Suppressor macrophage (primary cell): ENCODE results near the gene CHST6.
"Not testable (repeated sequence)": the region's sequence is repeated elsewhere in the genome, so short reads cannot be mapped to it uniquely, and the experiment has no call there.

ENCODE experiments used
- DNase-seq, 4 experiments: peaks; one replicate each; pipeline ENCODE4 v3.0.0-alpha.2; 2020 to 2022

CHST6 gene

DNA sequence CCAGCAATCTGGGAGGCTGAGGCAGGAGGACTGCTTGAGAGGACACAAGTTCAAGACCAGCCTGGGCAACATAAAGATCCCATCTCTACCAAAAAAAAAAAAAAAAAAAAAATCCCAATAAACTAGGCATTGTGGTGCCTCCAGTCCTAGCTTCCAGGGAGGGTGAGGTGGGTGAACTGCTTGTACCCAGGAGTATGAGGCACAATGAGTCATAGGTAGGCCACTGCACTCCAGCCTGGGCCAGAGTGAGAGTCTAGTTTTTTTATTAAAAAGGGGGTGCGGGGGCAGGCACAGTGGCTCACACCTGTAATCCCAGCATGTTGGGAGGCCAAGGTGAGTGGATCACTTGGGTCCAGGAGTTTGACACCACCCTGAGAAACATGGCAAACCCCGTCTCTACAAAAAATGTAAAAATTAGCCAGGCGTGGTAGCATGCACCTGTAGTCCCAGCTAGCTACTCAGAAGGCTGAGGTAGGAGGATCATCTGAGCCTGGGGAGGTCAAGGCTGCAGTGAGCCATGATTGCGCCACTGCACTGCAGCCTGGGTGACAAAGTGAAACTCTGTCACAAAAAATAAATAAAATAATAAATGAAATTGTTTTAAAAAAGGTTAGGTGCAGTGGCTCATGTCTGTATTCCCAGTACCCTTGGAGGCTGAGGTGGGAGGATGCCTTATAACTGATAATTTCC is 7.8 kb upstream of the CHST6 start:
- no peak for DNase-seq

DNA sequence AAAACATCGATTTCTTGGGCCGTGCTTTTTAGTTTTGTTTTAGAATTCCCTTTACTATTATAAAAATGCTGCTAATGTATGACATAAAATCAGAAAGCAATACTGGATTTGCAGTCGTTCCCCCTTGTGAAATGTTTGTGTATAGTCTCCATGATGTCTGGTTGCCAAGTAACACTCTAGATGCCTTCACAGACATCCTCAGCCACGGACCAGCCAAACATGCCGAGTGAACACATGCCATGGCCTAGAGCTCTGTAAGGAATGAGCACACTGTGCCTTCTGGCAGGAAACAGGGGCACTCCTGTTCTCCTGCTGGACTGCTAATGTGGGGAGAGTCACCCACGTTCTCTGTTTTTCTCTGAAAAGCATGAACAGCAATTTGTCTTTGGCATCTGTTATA is 6.6 kb upstream of the CHST6 start:
- not testable (repeated sequence) for DNase-seq

DNA sequence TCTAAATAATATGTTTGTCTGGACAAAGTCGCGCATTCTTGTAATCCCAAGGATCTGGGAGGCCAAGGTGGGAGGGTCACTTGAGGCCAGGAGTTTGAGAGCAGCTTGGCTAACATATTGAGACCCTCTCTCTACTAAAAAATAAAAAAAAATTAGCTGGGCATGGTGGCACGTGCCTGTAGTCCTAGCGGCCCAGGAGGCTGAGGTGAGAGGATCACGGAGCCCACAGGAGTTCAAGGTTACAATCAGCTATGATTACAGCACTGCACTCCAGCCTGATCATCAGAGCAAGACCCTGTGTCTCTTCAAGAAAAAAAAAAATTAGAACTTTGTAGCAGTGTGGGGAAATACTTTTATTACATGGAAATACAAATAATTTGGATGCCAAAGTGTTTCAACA is 6.1 kb upstream of the CHST6 start:
- no peak for DNase-seq

DNA sequence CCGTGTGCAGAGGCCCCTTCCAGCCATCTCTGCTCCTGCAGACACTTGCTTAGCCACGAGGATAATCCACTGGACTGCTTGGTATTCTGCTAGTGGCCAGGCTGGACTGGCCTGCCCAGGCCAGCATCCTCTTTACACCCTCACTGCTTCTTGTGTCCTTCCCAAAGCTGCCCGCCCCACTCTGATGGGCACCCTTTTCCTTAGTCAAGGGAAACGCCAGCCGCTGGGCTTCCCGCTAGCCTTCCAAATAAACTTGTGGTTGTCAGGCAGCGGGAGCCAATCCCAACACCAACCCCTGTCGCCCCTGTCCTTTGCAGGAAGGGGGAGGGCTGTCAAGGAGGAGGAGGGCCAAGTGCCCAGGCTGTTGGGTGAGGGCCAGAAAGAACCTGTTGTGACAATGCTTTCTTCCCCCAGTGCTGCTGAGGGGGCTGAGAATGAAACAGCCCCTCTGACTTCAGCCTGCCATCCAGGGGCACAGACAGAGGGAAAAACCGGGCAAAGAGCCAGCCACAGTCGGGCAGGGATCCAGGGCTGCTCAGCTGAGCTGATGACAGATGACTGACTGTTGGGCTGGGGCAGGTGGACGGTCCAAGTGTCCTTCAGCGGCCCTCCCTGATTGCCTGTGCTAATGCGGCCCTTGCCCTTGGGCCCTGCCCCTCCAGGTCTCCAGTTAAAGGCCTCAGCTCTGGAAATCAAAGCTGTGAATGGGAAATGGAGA is 3.5 kb upstream of the CHST6 start:
- DNase-seq: not testable (repeated sequence)

DNA sequence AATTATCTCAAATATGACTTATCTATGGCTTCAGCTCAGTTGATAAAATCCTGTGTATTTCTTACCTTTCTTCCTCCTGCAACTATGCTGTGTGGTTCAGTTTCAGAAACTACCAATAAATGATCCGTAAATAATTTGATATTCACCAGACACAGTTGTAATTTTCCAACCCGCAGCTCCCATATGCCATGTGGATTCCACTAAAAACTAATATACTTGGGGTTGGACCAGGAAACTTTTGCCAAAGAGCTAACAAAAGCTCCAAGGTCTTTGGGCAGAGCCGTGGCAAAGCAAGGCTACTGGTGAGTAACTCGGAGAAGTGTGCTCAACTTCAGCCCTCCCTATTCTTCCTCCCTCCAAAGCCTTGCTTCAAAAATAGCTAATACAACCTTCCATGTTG is 2.3 kb upstream of the CHST6 start:
- no peak for DNase-seq

DNA sequence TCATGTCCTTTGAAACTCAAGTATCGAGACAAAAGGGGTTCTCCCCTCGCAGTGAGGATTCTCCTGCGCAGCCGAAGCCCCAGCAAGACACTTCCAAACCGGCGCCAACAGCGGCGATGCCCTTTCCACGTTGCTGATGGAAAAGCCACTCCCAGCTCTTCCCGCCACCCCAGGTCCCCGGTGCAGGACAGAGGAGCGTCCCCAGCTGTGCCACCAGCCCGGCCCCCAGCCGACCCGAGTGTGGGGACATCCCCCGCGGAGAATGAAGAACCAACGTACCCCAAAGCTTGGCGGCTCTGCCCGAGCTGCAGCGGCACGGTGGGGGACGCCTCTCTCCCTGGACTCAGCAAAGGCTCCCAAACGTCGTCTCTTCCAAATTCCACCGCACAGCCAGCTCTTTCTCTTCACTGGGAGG is 573 bp downstream of the CHST6 start:
- no peak for DNase-seq

DNA sequence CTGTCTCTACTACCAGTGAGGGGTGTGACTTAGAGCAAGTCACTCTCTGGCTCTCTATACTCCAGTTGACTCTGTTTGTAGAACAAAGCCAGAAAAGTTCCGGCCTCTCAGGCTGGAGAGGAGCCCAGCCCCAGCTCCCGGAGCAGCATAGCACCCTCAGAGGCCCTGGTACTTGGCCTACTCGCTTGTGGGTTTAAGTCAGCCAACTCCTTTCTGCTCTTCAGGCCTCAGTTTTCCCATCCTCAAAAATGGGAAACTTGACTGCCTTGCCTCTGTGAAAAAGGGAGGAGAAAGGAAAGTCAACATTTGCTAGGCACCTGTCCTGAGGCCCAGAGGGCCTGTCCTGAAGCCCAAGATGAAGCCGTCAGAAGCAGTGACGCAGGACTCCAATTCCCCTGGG is 1.1 kb downstream of the CHST6 start:
- DNase-seq: no peak

DNA sequence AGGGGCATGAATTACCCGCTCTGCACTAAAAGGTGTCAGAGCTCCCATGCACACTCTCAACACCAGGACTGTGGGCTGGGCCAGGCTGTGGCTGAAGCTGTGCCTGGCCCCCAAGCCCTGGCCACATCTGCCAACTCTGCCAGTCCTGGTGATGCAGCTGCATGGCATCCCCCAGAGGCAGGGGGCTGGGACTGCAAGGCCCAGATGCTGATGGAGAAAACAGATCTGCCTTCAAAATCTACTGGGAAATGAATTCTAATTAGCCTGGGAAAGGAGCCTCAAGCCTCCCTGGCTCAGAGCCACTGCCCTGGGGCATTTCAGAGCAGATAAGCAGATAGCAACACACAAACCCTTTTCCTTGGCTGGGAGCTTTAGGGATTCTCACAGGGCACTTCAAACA is 3.4 kb downstream of the CHST6 start:
- DNase-seq: peak in 1 of 4 experiments; percentile 21

DNA sequence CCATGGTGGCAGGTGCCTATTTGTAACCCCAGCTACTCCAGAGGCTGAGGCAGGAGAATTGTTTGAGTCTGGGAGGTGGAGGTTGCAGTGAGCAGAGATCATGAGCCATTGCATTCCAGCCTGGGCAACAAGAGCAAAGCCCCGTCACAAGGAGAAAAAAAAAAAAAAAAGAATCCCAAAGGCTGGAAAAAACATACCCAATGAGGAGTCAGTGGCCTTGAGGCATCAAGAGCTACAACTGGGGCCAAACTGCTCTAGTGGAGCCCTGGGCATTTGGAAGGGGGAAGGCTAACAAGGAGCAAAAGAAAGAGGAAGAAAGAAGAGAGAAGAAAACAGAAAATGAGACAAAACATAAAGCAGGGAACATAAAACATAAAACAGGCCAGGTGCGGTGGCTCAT is 6.9 kb downstream of the CHST6 start:
- DNase-seq: no peak

DNA sequence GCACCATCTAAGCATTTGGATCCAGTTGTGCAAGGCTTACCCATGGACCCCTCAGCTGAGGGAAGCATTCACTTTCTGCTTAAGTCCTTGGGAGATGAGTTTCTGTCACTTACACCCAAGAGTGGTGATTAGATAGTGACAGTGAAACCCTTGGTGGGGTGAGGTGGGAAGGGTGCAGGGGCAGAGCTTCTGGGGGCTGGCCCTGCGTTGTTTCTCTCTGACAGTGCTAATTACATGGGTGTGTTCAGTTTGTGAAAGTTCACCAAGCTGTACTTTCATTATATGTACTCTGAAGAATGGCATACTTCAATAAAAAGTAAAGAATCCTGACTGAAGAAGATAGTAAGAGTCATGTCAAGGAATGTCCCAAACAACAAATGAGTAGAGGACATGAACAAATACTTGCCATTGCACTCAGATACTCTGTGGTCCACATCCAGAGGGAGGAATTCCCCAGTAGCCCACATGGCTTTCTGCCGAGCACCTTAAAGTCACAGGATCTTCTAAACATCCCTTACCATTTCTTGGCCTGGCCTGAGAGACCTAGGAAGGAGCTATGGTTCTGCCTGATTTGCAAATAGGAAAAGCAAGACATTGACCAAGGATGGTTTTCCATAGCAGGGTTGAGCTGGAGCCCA is 8.4 kb downstream of the CHST6 start:
- no peak for DNase-seq

DNA sequence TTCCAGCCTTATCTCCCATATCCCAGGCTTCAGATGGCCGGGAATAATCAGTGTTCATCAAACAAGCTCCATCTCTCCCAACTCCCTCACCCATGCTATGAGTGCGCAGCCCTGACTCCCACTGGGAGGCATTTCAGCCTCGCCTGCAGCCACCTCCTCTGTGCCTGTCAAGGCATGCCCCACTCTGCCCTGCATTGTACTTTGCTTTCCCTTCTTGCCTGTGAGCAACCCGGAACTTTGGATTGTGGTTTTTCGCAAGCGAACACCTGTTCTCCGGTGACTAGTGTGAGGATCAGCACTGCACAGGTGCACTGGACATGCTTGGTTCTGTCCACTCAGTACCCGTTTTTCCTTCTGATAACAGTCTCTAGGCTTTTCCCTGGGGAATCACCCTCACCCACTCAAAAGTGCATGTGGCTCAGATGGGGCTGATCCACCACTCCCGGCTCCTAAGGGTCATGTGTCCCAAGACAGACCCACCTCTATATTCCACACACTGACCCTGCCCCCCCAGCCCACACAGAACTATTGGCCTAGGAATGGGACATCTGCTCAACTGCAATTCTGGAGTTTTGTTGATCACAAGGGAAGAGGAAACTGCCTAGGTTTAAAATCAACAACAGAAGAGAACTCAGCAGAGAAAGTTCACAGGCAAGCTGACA is 9.1 kb downstream of the CHST6 start:
- no peak for DNase-seq

DNA sequence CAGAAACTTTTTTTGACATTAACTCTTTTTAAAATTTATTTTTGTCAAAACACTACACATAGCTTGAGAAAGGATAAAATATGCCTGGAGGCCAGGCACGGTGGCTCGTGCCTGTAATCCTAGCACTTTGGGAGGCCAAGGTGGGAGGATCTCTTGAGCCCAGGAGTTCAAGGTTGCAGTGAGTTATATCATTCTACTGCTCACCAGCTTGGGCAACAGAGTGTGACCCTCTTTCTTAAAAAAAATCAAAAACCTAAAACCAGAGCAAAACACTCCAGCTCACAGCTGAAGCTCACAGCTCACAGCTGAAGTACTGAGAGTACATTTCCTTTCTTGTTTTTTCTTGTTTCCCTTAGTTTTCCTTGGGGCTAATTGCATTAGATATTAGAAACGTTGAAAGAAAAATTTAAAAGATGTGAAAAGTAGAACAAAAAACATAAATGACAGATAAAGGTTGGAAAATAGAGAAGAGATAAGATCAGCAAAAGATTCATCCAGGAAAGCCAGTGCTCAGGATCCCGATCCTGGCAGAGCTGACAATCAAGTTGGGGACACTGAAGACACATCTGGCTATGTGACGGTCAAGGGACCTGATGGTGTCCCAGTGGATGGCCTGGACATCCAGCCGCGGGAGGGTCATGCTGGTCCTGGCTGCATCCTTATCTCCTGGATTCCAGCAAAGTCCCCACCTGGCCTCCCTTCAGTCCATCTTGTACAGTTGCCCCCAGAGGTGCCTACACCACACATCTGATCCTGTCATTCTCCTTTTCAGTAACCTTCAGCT is 9.8 kb downstream of the CHST6 start:
- no peak for DNase-seq

DNA sequence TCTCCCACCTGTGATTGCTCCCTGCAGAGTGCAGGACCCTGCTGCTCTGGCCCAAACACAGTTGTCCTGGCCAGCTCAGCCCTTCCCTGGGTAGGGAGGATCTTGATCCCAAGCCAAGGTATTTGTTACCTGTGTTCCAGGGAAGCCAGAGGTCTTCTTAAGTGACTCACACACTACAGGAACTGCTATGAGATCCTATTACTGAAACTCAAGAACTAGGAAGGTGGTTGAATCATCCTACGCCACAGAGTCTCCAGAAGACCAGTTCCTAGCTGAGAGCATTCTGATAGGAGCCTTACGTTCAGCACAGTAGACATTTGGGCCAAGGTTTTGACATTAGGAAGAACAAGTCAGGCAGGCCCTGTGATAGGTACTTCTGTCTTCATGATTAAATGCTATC is 12.0 kb downstream of the CHST6 start:
- DNase-seq: no peak

DNA sequence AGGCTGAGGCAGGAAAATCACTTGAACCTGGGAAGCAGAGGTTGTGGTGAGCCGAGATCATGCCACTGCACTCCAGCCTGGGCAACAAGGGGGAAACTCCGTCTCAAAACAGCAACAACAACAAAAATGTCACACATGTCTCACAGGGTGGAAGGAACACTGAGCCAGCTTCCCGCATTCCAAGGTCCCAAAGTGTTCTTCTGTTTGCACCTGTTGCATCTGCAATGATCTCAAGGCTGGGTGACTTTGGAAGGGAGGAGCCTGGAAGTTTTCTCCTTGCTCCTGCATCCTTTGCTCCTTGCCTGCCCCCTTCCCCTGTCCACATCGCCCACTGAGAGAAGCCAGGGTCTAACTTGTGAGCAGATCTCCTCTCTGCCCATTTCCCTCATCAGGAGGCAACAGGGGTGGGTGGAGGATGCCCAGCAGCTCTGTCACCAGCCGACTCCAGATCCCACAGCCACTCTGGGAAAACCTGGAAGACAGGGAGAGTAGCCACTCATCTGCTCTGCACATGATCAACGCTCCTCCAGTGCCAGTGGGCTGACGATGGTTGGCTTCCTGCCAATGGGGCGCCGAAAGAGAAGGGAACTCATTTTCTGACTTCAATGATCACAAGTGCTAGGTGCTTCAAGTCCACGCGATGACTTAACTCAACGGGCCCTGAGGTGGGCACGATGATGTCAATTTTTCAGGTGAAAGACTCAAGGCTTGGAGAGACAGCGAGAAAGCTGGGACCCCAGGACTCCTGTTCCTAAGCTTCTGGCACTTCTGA is 12.6 kb downstream of the CHST6 start:
- DNase-seq: peak in 1 of 4 experiments; percentile 22

DNA sequence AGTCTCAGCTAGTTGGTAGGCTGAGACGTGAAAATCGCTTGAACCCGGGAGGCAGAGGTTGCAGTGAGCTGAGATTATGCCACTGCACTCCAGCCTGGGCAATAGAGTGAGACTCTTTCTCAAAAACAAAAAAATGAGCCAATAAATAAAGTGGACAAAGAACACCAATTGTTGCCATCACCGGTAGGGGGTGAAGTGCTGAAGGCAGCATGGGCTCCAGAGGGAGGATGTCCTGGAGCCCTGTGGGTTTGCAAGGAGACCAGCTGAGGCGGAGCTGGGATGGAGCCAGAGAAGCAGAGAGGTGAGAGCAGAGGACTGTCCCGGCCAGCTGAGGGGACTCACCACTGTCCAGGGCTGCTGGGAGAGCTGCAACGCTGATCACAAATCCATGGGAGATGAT is 13.8 kb downstream of the CHST6 start:
- DNase-seq: no peak

DNA sequence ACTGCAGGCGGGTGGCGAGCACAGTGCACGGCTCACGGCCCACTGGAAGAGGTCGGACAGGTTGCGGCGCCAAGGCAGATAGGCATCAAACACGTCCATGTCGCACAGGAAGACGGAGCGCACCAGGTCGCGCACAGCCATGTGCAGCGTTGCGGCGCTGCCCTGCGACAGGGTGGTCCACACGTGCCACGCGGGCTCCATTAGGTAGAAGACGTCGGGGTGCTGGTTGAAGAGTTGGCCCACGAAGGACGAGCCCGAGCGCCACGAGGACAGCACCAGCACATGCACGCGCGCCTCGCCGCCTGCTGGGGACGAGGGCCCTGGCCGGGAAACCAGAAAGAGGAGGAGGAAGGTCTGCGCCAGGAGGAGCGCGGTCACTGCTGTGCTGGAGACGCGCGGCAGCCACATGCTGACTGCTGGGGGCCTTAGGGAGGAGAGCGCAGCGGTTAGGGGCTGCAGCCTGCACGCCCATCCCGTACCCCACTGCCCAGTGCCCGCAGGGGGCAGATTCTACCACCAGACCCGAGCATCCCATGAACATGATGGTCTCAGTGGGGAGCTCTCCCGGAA is 15.7 kb downstream of the CHST6 start:
- no peak for DNase-seq

DNA sequence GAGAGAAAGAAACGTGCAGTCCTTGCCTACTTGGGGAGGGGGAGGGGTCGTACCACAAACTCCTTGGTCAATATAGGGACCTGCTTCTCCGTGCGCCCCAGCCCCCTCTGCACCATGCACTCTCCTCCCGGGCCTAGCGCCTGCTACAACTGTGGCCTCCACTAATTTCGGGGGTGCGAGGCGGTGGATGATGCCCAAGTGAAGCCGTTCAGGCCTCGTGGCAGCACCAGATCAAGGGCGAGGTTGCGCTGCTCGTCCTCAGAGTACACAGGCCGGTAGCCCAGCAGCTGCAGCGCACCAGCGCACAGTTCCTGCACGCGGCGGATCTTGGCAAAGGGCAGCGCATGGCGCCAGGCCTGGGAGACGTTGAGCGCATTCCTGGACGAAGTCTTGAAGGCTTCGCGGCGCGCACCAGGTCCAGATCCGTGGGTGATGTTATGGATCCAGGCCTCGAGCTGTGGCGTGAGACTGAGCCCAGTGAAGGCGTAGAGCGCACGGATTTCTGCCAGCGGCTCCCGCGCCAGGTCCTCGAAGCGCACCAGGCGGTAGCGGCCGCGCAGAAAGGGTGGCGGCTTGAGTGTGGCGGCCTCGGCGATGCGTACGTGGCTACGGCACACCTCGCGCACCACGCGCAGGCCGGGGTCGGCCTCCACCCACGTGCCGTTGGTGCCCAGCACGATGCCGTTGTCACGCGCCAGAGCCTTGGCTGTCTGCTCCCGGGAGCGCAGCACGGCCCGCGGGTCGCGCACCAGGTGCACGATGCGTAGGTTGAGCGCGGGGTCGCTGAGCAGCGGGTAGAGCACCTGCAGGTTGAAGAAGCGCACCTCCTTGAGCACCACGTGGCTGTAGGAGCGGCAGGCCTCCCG is 16.5 kb downstream of the CHST6 start:
- DNase-seq: no peak

DNA sequence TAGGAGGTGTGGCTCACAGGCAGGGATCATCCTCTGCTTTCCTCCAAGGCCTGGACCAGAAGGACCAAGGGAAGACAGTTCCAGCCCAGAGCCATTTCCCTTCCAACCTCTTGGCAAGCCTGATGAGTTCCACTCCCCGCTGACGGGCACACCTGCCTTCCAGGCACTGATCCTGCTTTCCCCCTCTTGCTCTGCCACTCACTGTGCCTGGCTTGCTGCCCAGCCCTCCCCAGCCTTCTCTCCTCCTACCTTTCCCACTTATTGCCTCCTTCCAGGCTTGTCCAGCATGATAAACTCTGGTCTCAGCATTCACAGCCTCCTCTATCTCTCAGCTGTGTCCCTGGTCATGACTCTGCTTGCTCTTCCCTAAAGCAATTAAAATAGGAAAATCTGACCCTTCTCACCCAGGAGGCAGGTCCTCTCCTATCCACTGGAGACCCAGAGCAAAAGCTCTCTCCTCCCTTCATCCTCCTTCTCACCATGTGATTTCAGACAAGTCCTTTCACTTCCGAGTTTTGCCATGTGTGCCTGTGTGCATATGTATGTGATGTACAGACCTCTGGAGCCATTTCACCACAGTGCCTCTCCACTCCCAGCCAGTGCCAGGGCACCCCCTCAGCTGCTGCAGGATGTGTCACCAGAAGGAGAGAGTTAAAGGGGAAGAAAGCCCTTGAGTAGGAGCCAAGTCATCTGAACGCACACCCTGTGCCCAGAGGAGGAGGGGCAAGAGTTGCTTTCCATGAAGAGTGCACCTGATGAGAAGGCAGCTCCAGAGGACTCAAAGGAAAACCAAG is 17.4 kb downstream of the CHST6 start:
- DNase-seq: peak; percentile 78 to 91 (median 82)

DNA sequence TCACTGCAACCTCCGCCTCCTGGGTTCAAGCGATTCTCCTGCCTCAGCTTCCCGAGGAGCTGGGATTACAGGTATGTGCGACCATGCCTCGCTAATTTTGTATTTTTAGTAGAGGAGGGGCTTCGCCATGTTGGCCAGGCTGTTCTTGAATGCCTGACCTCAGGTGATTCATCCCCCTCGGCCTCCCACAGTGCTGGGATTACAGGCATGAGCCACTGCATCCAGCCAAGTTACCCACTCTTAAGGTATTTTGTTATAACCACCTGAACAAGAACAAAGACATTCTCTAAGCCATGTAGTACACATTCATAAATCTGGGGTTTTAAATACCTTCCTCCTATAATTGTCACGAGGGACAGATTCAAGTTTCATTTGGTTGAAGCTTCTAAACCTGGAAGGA is 18.4 kb downstream of the CHST6 start:
- no peak for DNase-seq

DNA sequence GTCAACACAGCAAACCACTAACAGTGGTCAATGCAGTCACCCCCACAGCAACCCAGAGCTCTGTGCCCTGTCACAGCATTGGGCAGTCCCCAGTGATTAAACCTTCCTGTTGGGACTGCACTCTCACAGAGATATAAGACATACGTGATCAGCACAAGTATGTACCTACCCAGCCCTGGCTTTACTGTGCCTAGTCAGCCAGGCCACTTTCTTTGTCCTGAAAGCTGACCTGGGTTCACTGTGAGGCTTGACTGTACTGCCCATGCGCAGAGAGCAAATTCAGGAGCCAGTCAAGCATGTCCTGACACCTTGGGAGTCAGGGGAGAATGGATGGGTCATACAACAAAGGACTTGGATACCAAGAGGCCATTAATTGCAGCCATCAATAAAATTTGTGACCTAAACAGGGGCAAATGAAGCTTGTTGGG is 19.8 kb downstream of the CHST6 start:
- DNase-seq: no peak
